ENCODE results near the gene SCARF2.
"Not testable (repeated sequence)": the region's sequence is repeated elsewhere in the genome, so short reads cannot be mapped to it uniquely, and the experiment has no call there.

The SCARF2 gene

GRCh38 chr22:20422271-20423007, 15.2 kb downstream of the SCARF2 start:
- in situ Hi-C loops (cut with MboI; ENCODE audit: low sequenced_read_pairs, unreplicated experiment): no loop called here
- no peak for DNase-seq (ENCODE audit: low spot score)
- TF ChIP-seq CTCF (IDR thresholded peaks at IDR 0.05; ENCODE audit: borderline replicate concordance, control extremely low read depth, extremely low read depth, insufficient read depth, missing control alignments): no peak

- no peak for TF ChIP-seq CTCF (IDR thresholded peaks at IDR 0.05; ENCODE audit: borderline replicate concordance, control extremely low read depth, extremely low read depth, insufficient read depth, missing control alignments)
- DNase-seq (ENCODE audit: low spot score): no peak
- in situ Hi-C loops (cut with MboI; ENCODE audit: low sequenced_read_pairs, unreplicated experiment): no loop called here
Measured at GRCh38 chr22:20421507-20421874, 16.1 kb downstream of the SCARF2 start.

- DNase-seq (ENCODE audit: low spot score): peak; percentile 16
- no peak for TF ChIP-seq CTCF (IDR thresholded peaks at IDR 0.05; ENCODE audit: borderline replicate concordance, control extremely low read depth, extremely low read depth, insufficient read depth, missing control alignments)
- in situ Hi-C loops (cut with MboI; ENCODE audit: low sequenced_read_pairs, unreplicated experiment): no loop called here
Measured at GRCh38 chr22:20420157-20420842, 17.3 kb downstream of the SCARF2 start.

GRCh38 chr22:20419664-20419951, 18.0 kb downstream of the SCARF2 start:
- DNase-seq (ENCODE audit: low spot score): no peak
- no peak for TF ChIP-seq CTCF (IDR thresholded peaks at IDR 0.05; ENCODE audit: borderline replicate concordance, control extremely low read depth, extremely low read depth, insufficient read depth, missing control alignments)
- in situ Hi-C loops (cut with MboI; ENCODE audit: low sequenced_read_pairs, unreplicated experiment): no loop called here

- peak; percentile 88 for DNase-seq (ENCODE audit: low spot score)
- TF ChIP-seq CTCF (IDR thresholded peaks at IDR 0.05; ENCODE audit: borderline replicate concordance, control extremely low read depth, extremely low read depth, insufficient read depth, missing control alignments): peak; percentile 73
- in situ Hi-C loops (cut with MboI; ENCODE audit: low sequenced_read_pairs, unreplicated experiment): no loop called here
Measured at GRCh38 chr22:20418211-20418788, 19.3 kb downstream of the SCARF2 start.

- DNase-seq (ENCODE audit: low spot score); in situ Hi-C loops (cut with MboI; ENCODE audit: low sequenced_read_pairs, unreplicated experiment): not testable (repeated sequence)
Measured at GRCh38 chr22:20415699-20416098, 21.9 kb downstream of the SCARF2 start.

GRCh38 chr22:20415241-20415640, 22.4 kb downstream of the SCARF2 start:
- DNase-seq (ENCODE audit: low spot score); in situ Hi-C loops (cut with MboI; ENCODE audit: low sequenced_read_pairs, unreplicated experiment): not testable (repeated sequence)
